HG03060 (cell line): ENCODE data around the gene C12orf56.
"Not testable (repeated sequence)": the region's sequence is repeated elsewhere in the genome, so short reads cannot be mapped to it uniquely, and the experiment has no call there.

Source experiments
- ATAC-seq: cut with Tn5 transposase; IDR thresholded peaks from one replicate; pipeline ENCODE4 v1.9.1; 2021; ENCODE audit warnings: low read depth, moderate number of reproducible peaks; ENCODE audit not compliant: unreplicated experiment

The C12orf56 gene

GRCh38 chr12:64389154-64389553 lies 1.4 kb downstream of the C12orf56 start:
- no peak for ATAC-seq

GRCh38 chr12:64387197-64387816 lies 3.3 kb downstream of the C12orf56 start:
- no peak for ATAC-seq

- ATAC-seq, result no peak
Measured at GRCh38 chr12:64385468-64385867, 5.1 kb downstream of the C12orf56 start.

GRCh38 chr12:64385019-64385418 lies 5.5 kb downstream of the C12orf56 start:
- ATAC-seq, result no peak

- ATAC-seq, result no peak
Measured at GRCh38 chr12:64383675-64384074, 6.9 kb downstream of the C12orf56 start.

- no peak for ATAC-seq
Measured at GRCh38 chr12:64362721-64363305, 27.7 kb downstream of the C12orf56 start.

- ATAC-seq, result not testable (repeated sequence)
Measured at GRCh38 chr12:64361173-64361572, 29.4 kb downstream of the C12orf56 start.

- not testable (repeated sequence) for ATAC-seq
Measured at GRCh38 chr12:64356209-64356608, 34.3 kb downstream of the C12orf56 start.

GRCh38 chr12:64352181-64352580 lies 38.4 kb downstream of the C12orf56 start:
- ATAC-seq, result no peak

- ATAC-seq, result no peak
Measured at GRCh38 chr12:64351265-64351664, 39.3 kb downstream of the C12orf56 start.

GRCh38 chr12:64347630-64348029 lies 42.9 kb downstream of the C12orf56 start:
- ATAC-seq, result no peak

- ATAC-seq, result not testable (repeated sequence)
Measured at GRCh38 chr12:64344631-64345030, 45.9 kb downstream of the C12orf56 start.

- ATAC-seq, result not testable (repeated sequence)
Measured at GRCh38 chr12:64340546-64340945, 50.0 kb downstream of the C12orf56 start.

GRCh38 chr12:64335886-64336466 lies 54.6 kb downstream of the C12orf56 start:
- no peak for ATAC-seq

GRCh38 chr12:64332938-64333337 lies 57.6 kb downstream of the C12orf56 start:
- no peak for ATAC-seq

- ATAC-seq, result no peak
Measured at GRCh38 chr12:64332296-64332695, 58.3 kb downstream of the C12orf56 start.

- ATAC-seq, result not testable (repeated sequence)
Measured at GRCh38 chr12:64329031-64329710, 61.4 kb downstream of the C12orf56 start.

GRCh38 chr12:64325055-64325454 lies 65.5 kb downstream of the C12orf56 start:
- ATAC-seq, result no peak

- no peak for ATAC-seq
Measured at GRCh38 chr12:64323476-64324225, 66.9 kb downstream of the C12orf56 start.

GRCh38 chr12:64323006-64323405 lies 67.6 kb downstream of the C12orf56 start:
- ATAC-seq, result no peak

GRCh38 chr12:64320611-64321010 lies 69.9 kb downstream of the C12orf56 start:
- no peak for ATAC-seq
